Ishikawa (cell line): ENCODE measurements around the gene OR5B12.

Experiments
- CEBPB ChIP-seq: IDR thresholded peaks from 2 replicates; pipeline ENCODE4 v1.6.1; 2012
- EGR1 ChIP-seq: IDR thresholded peaks from 2 replicates; pipeline ENCODE4 v1.6.1; 2012
- FOXM1 ChIP-seq: IDR thresholded peaks from 2 replicates; pipeline ENCODE4 v1.6.1; 2012; ENCODE audit warnings: low read depth, borderline replicate concordance
- RAD21 ChIP-seq: IDR thresholded peaks from 2 replicates; pipeline ENCODE4 v1.6.1; 2012; ENCODE audit warnings: low read depth
- TAF1 ChIP-seq: IDR thresholded peaks from 2 replicates; pipeline ENCODE4 v1.6.1; 2012; ENCODE audit warnings: low read depth, mild to moderate bottlenecking
- TCF12 ChIP-seq: IDR thresholded peaks from 2 replicates; pipeline ENCODE4 v1.6.1; 2012; ENCODE audit warnings: low read depth
- ZBTB7A ChIP-seq: IDR thresholded peaks from 2 replicates; pipeline ENCODE4 v1.6.1; 2012; ENCODE audit warnings: low read depth
- TF ChIP-seq, protein P1 (sequence below): IDR thresholded peaks from 2 replicates; pipeline ENCODE4 v1.6.1; 2012; ENCODE audit warnings: low read depth, mild to moderate bottlenecking
- TF ChIP-seq, protein P2 (sequence below): IDR thresholded peaks from 2 replicates; pipeline ENCODE4 v1.6.1; 2012
- TF ChIP-seq, protein P3 (sequence below): IDR thresholded peaks from 2 replicates; pipeline ENCODE4 v1.6.1; 2012

DNA sequence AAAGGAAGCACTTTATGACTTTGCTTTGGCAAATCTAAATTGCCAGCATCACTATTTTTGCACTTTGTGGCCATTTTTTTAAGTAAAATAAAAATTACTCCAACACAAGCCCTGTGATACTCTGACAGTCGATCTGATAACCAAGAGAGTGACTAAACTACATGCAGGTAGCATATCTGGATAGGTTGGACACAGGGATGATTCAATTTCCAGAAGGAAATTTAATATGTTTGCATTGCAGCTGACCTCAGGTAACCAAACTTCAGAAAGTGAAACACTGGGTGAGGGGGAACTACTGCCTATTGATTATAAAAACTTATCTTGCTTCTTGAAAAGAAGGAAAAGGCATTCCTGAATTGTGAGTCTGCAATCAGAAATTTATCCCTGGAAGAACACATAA lies 49.3 kb downstream of the OR5B12 start:
- TF ChIP-seq CEBPB, result no peak
- no peak for TF ChIP-seq FOXM1
- TF ChIP-seq TCF12, result no peak
- no peak for TF ChIP-seq ZBTB7A
- TF ChIP-seq, protein P1, sequence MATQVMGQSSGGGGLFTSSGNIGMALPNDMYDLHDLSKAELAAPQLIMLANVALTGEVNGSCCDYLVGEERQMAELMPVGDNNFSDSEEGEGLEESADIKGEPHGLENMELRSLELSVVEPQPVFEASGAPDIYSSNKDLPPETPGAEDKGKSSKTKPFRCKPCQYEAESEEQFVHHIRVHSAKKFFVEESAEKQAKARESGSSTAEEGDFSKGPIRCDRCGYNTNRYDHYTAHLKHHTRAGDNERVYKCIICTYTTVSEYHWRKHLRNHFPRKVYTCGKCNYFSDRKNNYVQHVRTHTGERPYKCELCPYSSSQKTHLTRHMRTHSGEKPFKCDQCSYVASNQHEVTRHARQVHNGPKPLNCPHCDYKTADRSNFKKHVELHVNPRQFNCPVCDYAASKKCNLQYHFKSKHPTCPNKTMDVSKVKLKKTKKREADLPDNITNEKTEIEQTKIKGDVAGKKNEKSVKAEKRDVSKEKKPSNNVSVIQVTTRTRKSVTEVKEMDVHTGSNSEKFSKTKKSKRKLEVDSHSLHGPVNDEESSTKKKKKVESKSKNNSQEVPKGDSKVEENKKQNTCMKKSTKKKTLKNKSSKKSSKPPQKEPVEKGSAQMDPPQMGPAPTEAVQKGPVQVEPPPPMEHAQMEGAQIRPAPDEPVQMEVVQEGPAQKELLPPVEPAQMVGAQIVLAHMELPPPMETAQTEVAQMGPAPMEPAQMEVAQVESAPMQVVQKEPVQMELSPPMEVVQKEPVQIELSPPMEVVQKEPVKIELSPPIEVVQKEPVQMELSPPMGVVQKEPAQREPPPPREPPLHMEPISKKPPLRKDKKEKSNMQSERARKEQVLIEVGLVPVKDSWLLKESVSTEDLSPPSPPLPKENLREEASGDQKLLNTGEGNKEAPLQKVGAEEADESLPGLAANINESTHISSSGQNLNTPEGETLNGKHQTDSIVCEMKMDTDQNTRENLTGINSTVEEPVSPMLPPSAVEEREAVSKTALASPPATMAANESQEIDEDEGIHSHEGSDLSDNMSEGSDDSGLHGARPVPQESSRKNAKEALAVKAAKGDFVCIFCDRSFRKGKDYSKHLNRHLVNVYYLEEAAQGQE, result no peak
- TF ChIP-seq RAD21, result no peak
- TF ChIP-seq, protein P2, sequence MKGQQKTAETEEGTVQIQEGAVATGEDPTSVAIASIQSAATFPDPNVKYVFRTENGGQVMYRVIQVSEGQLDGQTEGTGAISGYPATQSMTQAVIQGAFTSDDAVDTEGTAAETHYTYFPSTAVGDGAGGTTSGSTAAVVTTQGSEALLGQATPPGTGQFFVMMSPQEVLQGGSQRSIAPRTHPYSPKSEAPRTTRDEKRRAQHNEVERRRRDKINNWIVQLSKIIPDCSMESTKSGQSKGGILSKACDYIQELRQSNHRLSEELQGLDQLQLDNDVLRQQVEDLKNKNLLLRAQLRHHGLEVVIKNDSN, result no peak
- no peak for TF ChIP-seq EGR1
- TF ChIP-seq, protein P3, sequence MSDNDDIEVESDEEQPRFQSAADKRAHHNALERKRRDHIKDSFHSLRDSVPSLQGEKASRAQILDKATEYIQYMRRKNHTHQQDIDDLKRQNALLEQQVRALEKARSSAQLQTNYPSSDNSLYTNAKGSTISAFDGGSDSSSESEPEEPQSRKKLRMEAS, result no peak
- TF ChIP-seq TAF1, result no peak
